PC-9 (cell line): Measurements from ENCODE around the gene MYMK. TPM values are rescaled to one million over a fixed set of nuclear protein-coding genes. Genes with fewer than 3 reads are reported as not detected.

ENCODE experiments used
- BruUV-seq: library from RNA; stranded (reverse); fragments of 400-500 nt; replicated peaks from 2 replicates; lab custom pipeline; 2021; lab: Mats Ljungman, UMichigan
- CTCF ChIA-PET: fragments of 300-600 bp; sonication (Branson Sonifier 250); formaldehyde crosslinking; loops from one replicate; lab custom pipeline; 2022; ENCODE audit warnings: antibody characterized with exemption; lab: Charles Lee
- POLR2A ChIA-PET: fragments of 300-600 bp; sonication (Branson Sonifier 250); formaldehyde crosslinking; loops from one replicate; lab custom pipeline; 2022; ENCODE audit warnings: antibody characterized with exemption; ENCODE audit not compliant: unreplicated experiment; lab: Charles Lee
- DNase-seq, 2 experiments: peaks; one replicate each; pipeline versions ENCODE4 v3.0.0 to v3.0.0-alpha.2; 2015 to 2022; ENCODE audit warnings: mixed read lengths in 1 of 2
- H2AFZ ChIP-seq: fragments of 200-600 bp; sonication (generic); 2 replicates; pipeline ENCODE4 v1.8.1; 2017; ENCODE audit warnings: antibody characterized with exemption
- H3F3A ChIP-seq: fragments of 200-600 bp; sonication (generic); 2 replicates; pipeline ENCODE4 v1.8.1; 2017; ENCODE audit warnings: antibody characterized with exemption, mild to moderate bottlenecking, low read depth; ENCODE audit not compliant: insufficient read depth
- H3K27ac ChIP-seq: fragments of 200-600 bp; sonication (generic); 2 replicates; pipeline ENCODE4 v1.6.1; 2016; ENCODE audit warnings: mixed run types
- H3K27me3 ChIP-seq: fragments of 200-600 bp; sonication (generic); 2 replicates; pipeline ENCODE4 v1.6.1; 2016; ENCODE audit warnings: low read depth, mixed run types; ENCODE audit not compliant: insufficient read depth
- H3K36me3 ChIP-seq: fragments of 200-600 bp; sonication (generic); 2 replicates; pipeline ENCODE4 v1.6.1; 2016; ENCODE audit warnings: low read depth, mixed run types
- H3K4me1 ChIP-seq: fragments of 200-600 bp; sonication (generic); replicated peaks from 2 replicates; pipeline ENCODE4 v1.6.1; 2016; ENCODE audit warnings: mixed run types; ENCODE audit not compliant: insufficient read depth
- H3K4me2 ChIP-seq: fragments of 200-600 bp; sonication (generic); 2 replicates; pipeline ENCODE4 v1.6.1; 2017; ENCODE audit warnings: mixed run types
- H3K4me3 ChIP-seq: fragments of 200-600 bp; sonication (generic); 2 replicates; pipeline ENCODE4 v1.6.1; 2016; ENCODE audit warnings: mixed run types
- H3K79me2 ChIP-seq: fragments of 200-600 bp; sonication (generic); 2 replicates; pipeline ENCODE4 v1.6.1; 2017; ENCODE audit warnings: low read depth, mixed run types
- H3K9me2 ChIP-seq: fragments of 200-600 bp; sonication (generic); 2 replicates; pipeline ENCODE4 v1.8.1; 2017; ENCODE audit warnings: mild to moderate bottlenecking; ENCODE audit not compliant: insufficient read depth
- H3K9me3 ChIP-seq: fragments of 200-600 bp; sonication (generic); 2 replicates; pipeline ENCODE4 v1.8.1; 2016; ENCODE audit warnings: low read depth; ENCODE audit not compliant: insufficient read depth
- H4K20me1 ChIP-seq: fragments of 200-600 bp; sonication (generic); 2 replicates; pipeline ENCODE4 v1.8.1; 2017; ENCODE audit not compliant: insufficient read depth
- CTCF ChIP-seq: fragments of 200-600 bp; sonication (generic); conservative IDR thresholded peaks from 2 replicates; pipeline ENCODE4 v1.6.1; 2017; ENCODE audit warnings: mixed run types, antibody characterized with exemption, mild to moderate bottlenecking, moderate library complexity
- EZH2 ChIP-seq: fragments of 200-600 bp; sonication (generic); IDR thresholded peaks from 2 replicates; pipeline ENCODE4 v1.8.0; 2017; ENCODE audit warnings: antibody characterized with exemption, low read depth
- intact Hi-C: fragments of 100-400 bp; cut with micrococcal nuclease; formaldehyde crosslinking; loops from one replicate; pipeline ENCODE4 v1.10.0; 2022; ENCODE audit not compliant: unreplicated experiment
- total RNA-seq: library from RNA; stranded (reverse); gene quantifications from 2 replicates; pipeline ENCODE4 v1.2.3, GENCODE V29; 2021

MYMK gene
- total RNA-seq, 1 experiment from 2014 or later, result not detected

- no TSS peak for BruUV-seq
- H3K79me2 ChIP-seq, result no peaks in the 10 kb centered on the region
- peaks cover 95% of the 10 kb centered on the region for H3K27me3 ChIP-seq
- H3K27ac ChIP-seq, result no peak overlapping the region
- H3K36me3 ChIP-seq, result no peaks in the 10 kb centered on the region
- ChIA-PET CTCF (no interaction called here), POLR2A (interaction anchor here (0.6 to 1.0 kb wide), 2 partner anchors 40 to 176 kb away, joined by 3 to 7 read pairs; no protein-coding TSS in a partner anchor)
- H3K9me3 ChIP-seq, result no peaks in the 10 kb centered on the region
- no peak overlapping the region for H3K4me3 ChIP-seq
- intact Hi-C loops, result no loop called here
- H3K4me1 ChIP-seq, result no peaks in the 10 kb centered on the region
- no peaks in the 10 kb centered on the region for H3K9me2 ChIP-seq
- H3K4me2 ChIP-seq, result no peak overlapping the region
- no peak overlapping the region for H2AFZ ChIP-seq
- TF ChIP-seq EZH2 (no peak), CTCF (no peak)
- DNase-seq, result no peak
- H4K20me1 ChIP-seq, result peaks cover 4% of the 10 kb centered on the region; the same call in 1 of the 2 replicates
- H3F3A ChIP-seq, result no peaks in the 10 kb centered on the region
These were observed 14.4 kb upstream of the MYMK start for GRCh38 chr9:133538851-133539833.

DNA sequence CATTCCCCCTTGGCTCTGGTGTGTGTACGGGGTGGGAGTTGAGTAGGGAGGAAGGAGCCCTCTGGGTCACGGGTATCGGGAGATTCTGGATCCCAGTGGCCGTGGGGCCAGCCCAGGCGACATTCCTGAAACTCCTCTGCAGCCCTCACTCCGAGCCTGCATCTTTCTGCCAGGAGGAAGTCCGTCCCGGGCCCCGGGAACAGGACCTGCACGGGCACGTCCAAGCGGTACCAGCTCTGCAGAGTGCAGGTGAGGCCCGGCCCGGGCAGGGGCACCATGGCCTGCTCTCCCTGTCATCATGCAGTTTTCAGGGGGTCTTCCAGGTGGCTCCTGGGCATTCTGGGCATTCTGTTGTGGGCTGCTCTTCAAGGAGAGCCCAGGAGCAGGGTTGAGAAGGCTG lies 13.4 kb upstream of the MYMK start:
- Histone ChIP-seq H4K20me1 (peaks cover 4% of the 10 kb centered on the region; the same call in 1 of the 2 replicates), H3K79me2 (no peaks in the 10 kb centered on the region), H2AFZ (no peak overlapping the region), H3K4me2 (no peak overlapping the region), H3K4me1 (no peaks in the 10 kb centered on the region), H3K27me3 (peaks cover 95% of the 10 kb centered on the region), H3K36me3 (no peaks in the 10 kb centered on the region), H3K27ac (no peak overlapping the region), H3F3A (no peaks in the 10 kb centered on the region), H3K9me2 (no peaks in the 10 kb centered on the region), H3K4me3 (no peak overlapping the region), H3K9me3 (no peaks in the 10 kb centered on the region)
- POLR2A ChIA-PET, result no interaction called here
- CTCF ChIA-PET, result no interaction called here
- BruUV-seq, result no TSS peak
- TF ChIP-seq CTCF, result no peak
- intact Hi-C loops, result no loop called here
- no peak for DNase-seq

DNA sequence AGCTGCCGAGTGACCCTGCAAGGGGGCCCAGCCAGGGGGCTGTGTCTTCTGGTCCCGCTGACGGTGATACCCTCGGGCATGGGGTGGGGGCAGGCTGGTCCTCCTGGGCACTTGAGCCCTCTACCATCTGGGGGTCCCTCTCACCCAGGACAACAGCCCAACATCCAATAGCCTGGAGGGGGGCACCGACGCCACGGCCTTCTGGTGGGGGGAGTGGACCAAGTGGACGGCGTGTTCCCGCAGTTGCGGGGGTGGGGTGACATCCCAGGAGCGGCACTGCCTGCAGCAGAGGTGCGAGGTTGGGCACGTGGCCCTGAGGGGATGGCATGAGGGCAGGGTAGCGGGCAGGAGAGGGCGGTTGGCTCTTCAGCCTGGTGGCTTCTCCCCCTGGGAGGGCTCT lies 12.5 kb upstream of the MYMK start:
- Histone ChIP-seq H3K4me1 (no peaks in the 10 kb centered on the region), H3K4me3 (no peak overlapping the region), H3K79me2 (no peaks in the 10 kb centered on the region), H3F3A (no peaks in the 10 kb centered on the region), H3K27ac (no peak overlapping the region), H3K4me2 (no peak overlapping the region), H3K9me3 (no peaks in the 10 kb centered on the region), H3K9me2 (no peaks in the 10 kb centered on the region), H3K27me3 (peaks cover 98% of the 10 kb centered on the region), H3K36me3 (no peaks in the 10 kb centered on the region), H4K20me1 (peaks cover 4% of the 10 kb centered on the region; the same call in 1 of the 2 replicates), H2AFZ (no peak overlapping the region)
- TF ChIP-seq EZH2 (no peak), CTCF (no peak)
- ChIA-PET CTCF (no interaction called here), POLR2A (no interaction called here)
- no TSS peak for BruUV-seq
- intact Hi-C loops, result no loop called here
- no peak for DNase-seq
